ENCODE results near the gene RGL4. TPM values are rescaled to one million over a fixed set of nuclear protein-coding genes. Genes with fewer than 3 reads are reported as not detected.
"Not testable (repeated sequence)": the region's sequence is repeated elsewhere in the genome, so short reads cannot be mapped to it uniquely, and the experiment has no call there.

The RGL4 gene
- total RNA-seq, 3 donors from 2014 or later (not counting 1 experiment from before 2014, with no cell fraction given): 11.6 to 14.5 (median 12.7) TPM

DNA sequence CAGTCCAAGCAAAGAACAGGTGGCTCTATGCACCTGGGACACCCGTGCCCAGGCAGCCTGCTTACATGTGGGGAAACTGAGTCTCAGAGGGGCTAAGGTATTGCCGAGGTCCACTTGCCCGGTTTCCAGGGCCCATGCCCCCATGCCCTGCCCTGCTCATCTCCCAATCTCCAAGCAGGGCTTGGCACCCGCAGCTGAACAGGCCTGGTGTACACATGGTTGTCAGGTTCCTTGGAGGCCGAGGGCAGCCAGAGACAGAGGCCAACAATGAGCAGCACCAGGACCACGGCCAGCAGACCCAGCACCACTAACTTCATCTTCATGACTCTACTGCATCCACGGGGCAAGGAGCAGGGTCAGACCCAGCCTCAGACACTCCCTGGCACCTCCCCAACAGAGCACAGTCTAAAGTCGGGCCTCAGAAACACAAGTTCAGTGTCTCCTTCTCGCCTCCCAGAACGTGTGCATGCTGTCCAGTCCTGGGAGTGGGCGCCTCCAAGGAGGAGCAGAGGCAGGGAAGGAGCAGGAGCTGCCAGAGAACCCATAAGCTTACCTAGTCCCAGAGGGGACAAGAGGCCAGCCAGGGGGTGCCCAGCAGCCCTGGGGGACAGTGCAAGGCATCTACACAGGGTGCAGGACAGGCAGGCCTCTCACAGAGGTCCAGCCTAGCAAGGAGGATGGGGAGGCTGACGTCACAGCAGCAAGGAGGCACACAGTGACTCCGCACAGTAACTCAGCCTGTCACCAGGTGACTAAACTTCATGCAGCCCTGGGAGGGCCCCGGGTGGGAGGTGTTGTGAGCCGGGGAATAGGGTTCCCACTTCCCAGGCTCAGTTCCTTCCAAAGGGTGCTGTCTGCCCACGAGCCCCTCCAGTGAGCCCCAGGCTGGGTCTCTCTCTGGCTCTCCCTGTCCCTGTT is 20.2 kb upstream of the RGL4 start:
- no peak overlapping the region for H3K27ac ChIP-seq (ENCODE audit: low read length)
- no peaks in the 10 kb centered on the region for H3K27me3 ChIP-seq (ENCODE audit: control insufficient read depth, insufficient read depth, low read length)
- ATAC-seq (no peak), DNase-seq (no peak)
- 93% methylated on average over 16 of the region's 16 CpGs for WGBS (ENCODE audit: insufficient coverage)
- peaks cover 37% of the 10 kb centered on the region for H3K4me1 ChIP-seq (ENCODE audit: control insufficient read depth, insufficient read depth, low read length)
- no peaks in the 10 kb centered on the region for H3K9me3 ChIP-seq (ENCODE audit: control insufficient read depth, insufficient read depth, low read length)
- no peaks in the 10 kb centered on the region for H3K36me3 ChIP-seq (ENCODE audit: control insufficient read depth, insufficient read depth, low read length)
- TF ChIP-seq, protein P1, sequence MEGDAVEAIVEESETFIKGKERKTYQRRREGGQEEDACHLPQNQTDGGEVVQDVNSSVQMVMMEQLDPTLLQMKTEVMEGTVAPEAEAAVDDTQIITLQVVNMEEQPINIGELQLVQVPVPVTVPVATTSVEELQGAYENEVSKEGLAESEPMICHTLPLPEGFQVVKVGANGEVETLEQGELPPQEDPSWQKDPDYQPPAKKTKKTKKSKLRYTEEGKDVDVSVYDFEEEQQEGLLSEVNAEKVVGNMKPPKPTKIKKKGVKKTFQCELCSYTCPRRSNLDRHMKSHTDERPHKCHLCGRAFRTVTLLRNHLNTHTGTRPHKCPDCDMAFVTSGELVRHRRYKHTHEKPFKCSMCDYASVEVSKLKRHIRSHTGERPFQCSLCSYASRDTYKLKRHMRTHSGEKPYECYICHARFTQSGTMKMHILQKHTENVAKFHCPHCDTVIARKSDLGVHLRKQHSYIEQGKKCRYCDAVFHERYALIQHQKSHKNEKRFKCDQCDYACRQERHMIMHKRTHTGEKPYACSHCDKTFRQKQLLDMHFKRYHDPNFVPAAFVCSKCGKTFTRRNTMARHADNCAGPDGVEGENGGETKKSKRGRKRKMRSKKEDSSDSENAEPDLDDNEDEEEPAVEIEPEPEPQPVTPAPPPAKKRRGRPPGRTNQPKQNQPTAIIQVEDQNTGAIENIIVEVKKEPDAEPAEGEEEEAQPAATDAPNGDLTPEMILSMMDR (IDR thresholded peaks at IDR 0.05): no peak
- H3K27ac Mint-ChIP-seq: no peak overlapping the region
- intact Hi-C loops (cut with micrococcal nuclease): no loop called here
- H3K9me3 Mint-ChIP-seq: no peaks in the 10 kb centered on the region
- no peaks in the 10 kb centered on the region for H3K36me3 Mint-ChIP-seq
- H3K27me3 Mint-ChIP-seq (ENCODE audit: low read depth in 2 of 2): no peaks in the 10 kb centered on the region
- no peak overlapping the region for H3K4me3 ChIP-seq (ENCODE audit: low read length)
- peaks cover 24 to 39% of the 10 kb centered on the region in 2 donors for H3K4me1 Mint-ChIP-seq
- H3K4me3 Mint-ChIP-seq: no peak overlapping the region

DNA sequence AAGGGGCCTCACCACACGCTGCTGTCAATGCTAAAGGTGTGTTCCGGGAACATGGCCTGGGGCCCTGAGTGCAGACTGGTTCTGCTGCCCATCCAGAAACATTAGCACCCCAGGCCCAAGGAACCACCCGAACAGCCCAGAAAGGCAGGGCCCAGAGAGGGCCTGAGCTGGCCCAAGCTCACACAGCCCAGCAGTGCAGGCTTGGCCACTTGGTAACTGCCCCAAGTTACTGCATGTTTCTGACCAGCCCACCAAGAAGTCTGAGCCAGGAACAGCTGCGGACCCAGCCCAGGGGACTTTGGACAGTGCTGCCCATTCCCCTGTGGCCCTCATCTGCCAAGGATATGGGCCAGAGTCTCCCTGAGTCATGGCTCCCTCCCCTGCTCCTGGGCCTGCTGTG is 19.4 kb upstream of the RGL4 start:
- H3K27me3 ChIP-seq (ENCODE audit: control insufficient read depth, insufficient read depth, low read length); H3K27ac ChIP-seq (ENCODE audit: low read length); H3K27ac Mint-ChIP-seq; H3K9me3 ChIP-seq (ENCODE audit: control insufficient read depth, insufficient read depth, low read length); DNase-seq; ATAC-seq; H3K36me3 Mint-ChIP-seq; H3K4me3 Mint-ChIP-seq; H3K36me3 ChIP-seq (ENCODE audit: control insufficient read depth, insufficient read depth, low read length); H3K9me3 Mint-ChIP-seq; intact Hi-C loops (cut with micrococcal nuclease); H3K27me3 Mint-ChIP-seq (ENCODE audit: low read depth in 2 of 2); H3K4me3 ChIP-seq (ENCODE audit: low read length): not testable (repeated sequence)
- H3K4me1 ChIP-seq (ENCODE audit: control insufficient read depth, insufficient read depth, low read length): peaks cover 44% of the 10 kb centered on the region
- H3K4me1 Mint-ChIP-seq: peaks cover 17 to 42% of the 10 kb centered on the region in 2 donors
- WGBS (ENCODE audit: insufficient coverage): 67% methylated on average over 1 of the region's 4 CpGs

DNA sequence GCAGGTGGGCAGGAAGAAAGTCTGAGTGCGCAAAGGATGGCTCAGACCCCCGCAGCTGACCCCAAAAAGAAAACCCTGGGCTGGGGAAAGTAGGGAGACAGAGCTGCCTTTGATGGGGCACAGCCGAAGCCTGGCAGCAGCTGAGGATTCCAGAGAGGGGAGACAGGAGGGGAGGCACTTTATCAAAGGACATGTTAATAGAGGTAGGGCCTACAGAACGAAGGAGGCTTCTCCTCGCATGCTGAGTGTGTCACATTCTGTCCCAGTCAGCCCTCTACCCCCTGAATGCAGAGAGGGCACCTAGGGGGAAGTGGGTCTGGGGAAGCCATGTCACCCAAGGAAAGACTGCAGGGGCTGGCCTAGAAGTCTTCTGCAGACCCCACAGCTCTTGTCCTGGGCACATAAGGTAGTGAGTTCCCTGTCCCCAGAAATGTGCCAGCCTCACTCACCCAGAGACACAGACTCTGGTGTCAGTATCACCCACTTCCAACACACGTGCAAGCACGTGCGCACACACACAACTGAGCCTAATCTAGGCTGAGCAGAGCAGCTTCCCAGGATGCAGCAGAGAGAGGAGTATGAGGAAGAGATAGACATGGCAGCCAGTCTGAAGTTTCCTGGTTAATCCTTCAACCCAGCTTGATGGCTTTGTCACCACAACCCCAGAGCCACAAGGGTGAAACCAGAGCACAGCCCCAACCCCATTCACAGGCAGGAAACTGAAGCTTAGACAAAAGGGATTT is 18.3 kb upstream of the RGL4 start:
- peaks cover 53% of the 10 kb centered on the region for H3K4me1 ChIP-seq (ENCODE audit: control insufficient read depth, insufficient read depth, low read length)
- 96% methylated on average over 8 of the region's 8 CpGs for WGBS (ENCODE audit: insufficient coverage)
- H3K27me3 Mint-ChIP-seq (ENCODE audit: low read depth in 2 of 2); H3K9me3 ChIP-seq (ENCODE audit: control insufficient read depth, insufficient read depth, low read length); H3K4me3 ChIP-seq (ENCODE audit: low read length); H3K36me3 Mint-ChIP-seq; H3K27me3 ChIP-seq (ENCODE audit: control insufficient read depth, insufficient read depth, low read length); H3K36me3 ChIP-seq (ENCODE audit: control insufficient read depth, insufficient read depth, low read length); H3K9me3 Mint-ChIP-seq; H3K27ac ChIP-seq (ENCODE audit: low read length); intact Hi-C loops (cut with micrococcal nuclease); DNase-seq: not testable (repeated sequence)
- Mint-ChIP-seq H3K4me3 (peak overlapping the region; percentile 15), H3K4me1 (peaks cover 17 to 47% of the 10 kb centered on the region in 2 donors), H3K27ac (peak overlapping the region in 1 of 2 donors; percentile 73)
- peak in 2 of 3 donors; percentile 39 to 68 for ATAC-seq

- DNase-seq (no peak), ATAC-seq (no peak)
- Histone ChIP-seq H3K27ac (ENCODE audit: low read length) (no peak overlapping the region), H3K27me3 (ENCODE audit: control insufficient read depth, insufficient read depth, low read length) (no peaks in the 10 kb centered on the region), H3K36me3 (ENCODE audit: control insufficient read depth, insufficient read depth, low read length) (no peaks in the 10 kb centered on the region), H3K9me3 (ENCODE audit: control insufficient read depth, insufficient read depth, low read length) (no peaks in the 10 kb centered on the region), H3K4me3 (ENCODE audit: low read length) (no peak overlapping the region), H3K4me1 (ENCODE audit: control insufficient read depth, insufficient read depth, low read length) (peaks cover 53% of the 10 kb centered on the region)
- Mint-ChIP-seq H3K4me1 (peaks cover 17 to 54% of the 10 kb centered on the region in 2 donors), H3K9me3 (no peaks in the 10 kb centered on the region), H3K4me3 (peak overlapping the region; percentile 17), H3K27me3 (ENCODE audit: low read depth in 2 of 2) (no peaks in the 10 kb centered on the region), H3K27ac (peak overlapping the region in 1 of 2 donors; percentile 73), H3K36me3 (no peaks in the 10 kb centered on the region)
- intact Hi-C loops (cut with micrococcal nuclease): no loop called here
- WGBS (ENCODE audit: insufficient coverage): 85% methylated on average over 7 of the region's 7 CpGs
- TF ChIP-seq, protein P1 (IDR thresholded peaks at IDR 0.05): no peak
Observed at GRCh38 chr22:23673050-23673620, 17.7 kb upstream of the RGL4 start.
